Ishikawa (cell line): Measurements from ENCODE around the gene HYOU1.

Source experiments
- EP300 ChIP-seq: IDR thresholded peaks from 2 replicates; pipeline ENCODE4 v1.6.1; 2012; ENCODE audit warnings: borderline replicate concordance
- NFIC ChIP-seq: IDR thresholded peaks from 2 replicates; pipeline ENCODE4 v1.6.1; 2012
- RAD21 ChIP-seq: IDR thresholded peaks from 2 replicates; pipeline ENCODE4 v1.6.1; 2012; ENCODE audit warnings: low read depth
- TCF12 ChIP-seq: IDR thresholded peaks from 2 replicates; pipeline ENCODE4 v1.6.1; 2012; ENCODE audit warnings: low read depth
- YY1 ChIP-seq: IDR thresholded peaks from 2 replicates; pipeline ENCODE4 v1.6.1; 2012; ENCODE audit warnings: low read depth

DNA sequence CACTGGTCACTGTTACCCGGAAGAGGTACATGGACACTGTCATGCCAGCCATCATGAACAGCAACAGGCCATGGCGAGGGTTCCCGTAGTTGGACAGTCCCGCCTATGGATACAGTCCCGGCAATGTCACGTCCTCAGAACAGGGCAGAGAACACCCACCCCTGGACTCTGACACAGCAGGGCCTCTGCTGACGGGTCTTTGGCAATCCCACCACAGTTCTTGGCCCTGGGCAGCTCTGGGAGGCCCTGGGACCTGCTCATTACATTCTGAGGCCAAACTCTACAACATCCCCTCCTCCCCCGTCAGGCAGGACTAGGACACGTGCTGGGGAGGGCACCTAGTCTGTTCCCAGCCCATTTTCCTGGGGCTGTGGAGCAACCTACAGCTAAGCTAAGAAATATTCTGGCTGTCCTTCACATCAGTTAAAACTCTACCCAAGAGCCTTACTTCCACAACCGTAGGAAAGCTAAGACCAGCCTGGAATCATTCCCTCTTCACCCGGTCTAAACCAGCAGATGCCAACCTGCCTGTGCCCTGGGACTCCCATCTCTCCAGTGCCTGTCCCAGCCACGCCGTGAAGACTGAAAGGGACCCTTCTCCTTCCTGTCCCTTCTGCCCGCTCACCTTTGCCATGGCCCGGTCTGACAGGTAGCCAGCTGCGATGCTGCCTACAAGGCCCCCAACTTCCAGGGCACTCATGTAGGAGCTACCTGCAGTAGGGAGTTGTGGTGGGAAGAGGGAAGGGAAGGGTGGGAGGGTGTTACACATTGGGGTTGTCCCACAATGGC lies 30.8 kb downstream of the HYOU1 start:
- TF ChIP-seq EP300 (no peak), RAD21 (no peak), NFIC (no peak), YY1 (no peak), TCF12 (no peak)
